Measurements from ENCODE around the gene LRCH1. TPM values are rescaled to one million over a fixed set of nuclear protein-coding genes. Genes with fewer than 3 reads are reported as not detected.

The LRCH1 gene
- polyA plus RNA-seq, 1 donor = 16.3 TPM

DNA sequence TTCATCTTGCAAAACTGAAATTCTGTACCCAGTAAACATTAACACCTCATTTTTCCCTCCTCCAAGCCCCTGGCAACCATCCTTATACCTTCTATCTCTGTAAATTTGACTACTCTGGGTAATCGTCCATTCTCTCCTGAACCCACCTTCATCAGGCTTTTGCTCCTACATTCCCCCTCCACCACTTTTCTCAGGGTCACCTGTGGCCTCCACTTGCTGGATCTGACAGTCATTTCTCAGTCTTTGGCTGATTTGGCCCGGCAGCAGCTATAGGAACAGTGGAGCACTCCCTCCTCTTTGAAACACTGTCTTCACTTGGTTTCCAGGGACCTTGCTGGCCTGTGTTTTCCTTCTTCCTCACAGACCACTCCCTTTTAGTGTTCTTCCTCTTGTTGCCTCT is 83.5 kb downstream of the LRCH1 start:
- Histone ChIP-seq H3K4me1 (ENCODE audit: control insufficient read depth, insufficient read depth, low read length) (no peaks in the 10 kb centered on the region), H3K4me3 (ENCODE audit: low read length) (no peak overlapping the region), H3K27ac (ENCODE audit: low read length) (no peak overlapping the region), H3K27me3 (ENCODE audit: control insufficient read depth, insufficient read depth, low read length) (no peaks in the 10 kb centered on the region), H3K9me3 (ENCODE audit: control insufficient read depth, low read depth, low read length) (no peaks in the 10 kb centered on the region), H3K36me3 (ENCODE audit: control insufficient read depth, insufficient read depth, low read length) (no peaks in the 10 kb centered on the region)
- WGBS (ENCODE audit: insufficient coverage, low lambda C conversion rate) = no CpG with 5 or more reads among the region's 2 CpGs
- DNase-seq = no peak

DNA sequence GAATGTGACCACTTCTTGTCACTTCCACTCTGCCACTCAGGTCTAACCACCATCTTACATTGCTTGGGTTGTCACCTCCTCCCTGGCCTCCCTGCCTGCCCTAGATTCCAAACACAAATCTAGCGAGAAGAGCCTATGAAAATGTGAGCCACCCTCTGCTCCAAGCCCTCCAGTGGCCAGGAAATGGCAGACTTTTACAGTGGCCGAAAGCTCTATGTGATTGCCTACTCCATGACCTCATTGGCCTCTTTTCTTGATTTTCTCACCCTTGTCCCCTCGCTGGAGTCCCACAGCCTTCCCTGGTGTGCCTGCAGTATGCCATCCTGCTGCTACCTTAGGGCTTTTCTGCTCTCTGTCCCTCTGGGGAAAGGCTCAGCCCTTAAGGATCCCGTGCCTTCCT is 84.2 kb downstream of the LRCH1 start:
- DNase-seq = no peak
- Histone ChIP-seq H3K27ac (ENCODE audit: low read length) (no peak overlapping the region), H3K9me3 (ENCODE audit: control insufficient read depth, low read depth, low read length) (no peaks in the 10 kb centered on the region), H3K4me3 (ENCODE audit: low read length) (no peak overlapping the region), H3K4me1 (ENCODE audit: control insufficient read depth, insufficient read depth, low read length) (no peaks in the 10 kb centered on the region), H3K36me3 (ENCODE audit: control insufficient read depth, insufficient read depth, low read length) (no peaks in the 10 kb centered on the region), H3K27me3 (ENCODE audit: control insufficient read depth, insufficient read depth, low read length) (no peaks in the 10 kb centered on the region)
- WGBS (ENCODE audit: insufficient coverage, low lambda C conversion rate) = 90% methylated on average over 2 of the region's 4 CpGs

DNA sequence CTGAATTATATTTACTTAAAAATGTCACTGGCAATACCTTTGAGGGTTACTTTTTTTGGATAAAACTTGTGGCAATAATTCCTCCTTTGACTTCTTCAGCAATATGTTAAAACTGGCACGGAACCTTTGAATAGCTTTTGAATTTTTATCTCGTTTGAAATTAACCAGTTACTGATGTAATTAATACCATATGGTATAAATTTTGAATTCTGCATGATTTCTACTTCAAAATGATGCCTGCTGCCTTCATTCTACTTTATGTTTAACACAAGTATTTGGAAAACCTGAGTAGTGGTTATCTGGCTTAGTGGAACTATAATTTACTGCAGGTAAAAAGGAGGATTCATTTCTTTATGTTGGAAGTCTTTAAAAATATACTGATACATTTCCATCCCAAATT is 85.3 kb downstream of the LRCH1 start:
- Histone ChIP-seq H3K27ac (ENCODE audit: low read length) (no peak overlapping the region), H3K4me3 (ENCODE audit: low read length) (no peak overlapping the region), H3K36me3 (ENCODE audit: control insufficient read depth, insufficient read depth, low read length) (no peaks in the 10 kb centered on the region), H3K9me3 (ENCODE audit: control insufficient read depth, low read depth, low read length) (no peaks in the 10 kb centered on the region), H3K27me3 (ENCODE audit: control insufficient read depth, insufficient read depth, low read length) (no peaks in the 10 kb centered on the region), H3K4me1 (ENCODE audit: control insufficient read depth, insufficient read depth, low read length) (no peaks in the 10 kb centered on the region)
- WGBS (ENCODE audit: insufficient coverage, low lambda C conversion rate) = no CpG with 5 or more reads among the region's 2 CpGs
- no peak for DNase-seq

DNA sequence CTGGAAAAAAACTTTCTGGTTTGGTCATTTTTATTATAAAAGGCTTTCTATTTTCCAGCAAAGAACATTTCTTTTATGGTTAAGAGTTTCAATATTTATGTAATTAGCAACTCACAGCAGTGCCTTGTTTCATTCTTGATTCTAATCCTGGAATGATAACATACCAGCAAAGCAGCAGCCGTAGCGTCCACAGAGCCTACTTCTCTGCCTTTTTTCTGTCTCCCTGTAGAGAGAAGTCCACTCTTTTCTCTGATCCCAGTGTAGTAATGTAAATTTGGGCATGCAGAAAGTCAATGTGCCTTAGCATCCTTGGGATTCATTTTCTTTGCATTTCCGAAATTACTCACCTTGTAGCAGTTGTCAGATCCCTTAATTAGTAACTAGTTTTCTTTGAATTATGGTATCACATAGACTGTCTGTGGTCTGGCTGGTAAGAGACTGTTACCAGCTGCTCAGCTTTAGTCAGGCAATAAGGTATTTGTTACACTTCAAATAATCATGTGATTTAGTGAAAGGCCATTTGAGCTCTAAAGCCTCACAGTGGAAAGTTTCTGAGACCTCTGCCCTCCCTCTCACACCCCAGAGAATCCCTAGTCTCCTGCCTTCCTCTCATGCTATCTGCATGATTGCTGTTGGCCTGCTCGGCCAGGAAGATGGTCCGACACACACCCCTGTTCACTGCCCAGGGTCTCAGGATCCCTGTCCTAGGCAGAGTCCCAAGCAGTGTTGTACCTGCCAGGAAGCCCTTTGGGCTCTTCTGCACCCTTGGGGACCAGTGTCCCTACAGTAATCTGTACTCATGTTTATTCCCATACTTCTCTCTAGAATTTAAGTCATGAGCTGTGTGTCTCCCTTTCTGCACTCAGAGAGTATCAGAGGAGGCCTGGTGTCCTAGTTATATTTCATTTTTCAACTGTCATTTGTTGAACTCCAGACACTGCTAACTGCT is 86.3 kb downstream of the LRCH1 start:
- WGBS (ENCODE audit: insufficient coverage, low lambda C conversion rate) = 83% methylated on average over 2 of the region's 5 CpGs
- Histone ChIP-seq H3K27me3 (ENCODE audit: control insufficient read depth, insufficient read depth, low read length) (no peaks in the 10 kb centered on the region), H3K27ac (ENCODE audit: low read length) (no peak overlapping the region), H3K36me3 (ENCODE audit: control insufficient read depth, insufficient read depth, low read length) (no peaks in the 10 kb centered on the region), H3K4me3 (ENCODE audit: low read length) (no peak overlapping the region), H3K9me3 (ENCODE audit: control insufficient read depth, low read depth, low read length) (no peaks in the 10 kb centered on the region), H3K4me1 (ENCODE audit: control insufficient read depth, insufficient read depth, low read length) (no peaks in the 10 kb centered on the region)
- peak in 1 of 2 donors; percentile 21 for DNase-seq

DNA sequence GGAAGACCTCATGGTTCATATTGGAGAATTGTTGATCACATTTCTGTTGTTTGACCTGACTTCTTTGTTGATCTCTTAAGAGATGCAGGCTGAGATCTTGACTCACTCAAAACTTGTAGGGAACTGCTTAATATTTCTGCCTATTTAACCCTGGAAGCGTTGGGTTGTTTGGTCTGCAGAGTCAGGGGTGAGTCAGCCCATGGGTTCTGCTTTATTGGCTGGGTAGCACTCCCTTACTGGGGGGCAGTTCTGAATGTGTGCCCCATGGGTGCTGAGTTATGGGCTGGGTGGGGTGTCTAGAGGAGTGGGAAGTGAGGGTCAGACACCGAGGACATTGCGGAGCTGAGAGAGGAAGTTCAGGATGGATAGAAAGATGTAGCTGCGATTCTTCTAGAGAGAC is 87.9 kb downstream of the LRCH1 start:
- no peak for DNase-seq
- Histone ChIP-seq H3K9me3 (ENCODE audit: control insufficient read depth, low read depth, low read length) (no peaks in the 10 kb centered on the region), H3K27ac (ENCODE audit: low read length) (no peak overlapping the region), H3K4me1 (ENCODE audit: control insufficient read depth, insufficient read depth, low read length) (no peaks in the 10 kb centered on the region), H3K27me3 (ENCODE audit: control insufficient read depth, insufficient read depth, low read length) (no peaks in the 10 kb centered on the region), H3K36me3 (ENCODE audit: control insufficient read depth, insufficient read depth, low read length) (no peaks in the 10 kb centered on the region), H3K4me3 (ENCODE audit: low read length) (no peak overlapping the region)
- no CpG with 5 or more reads among the region's 4 CpGs for WGBS (ENCODE audit: insufficient coverage, low lambda C conversion rate)

DNA sequence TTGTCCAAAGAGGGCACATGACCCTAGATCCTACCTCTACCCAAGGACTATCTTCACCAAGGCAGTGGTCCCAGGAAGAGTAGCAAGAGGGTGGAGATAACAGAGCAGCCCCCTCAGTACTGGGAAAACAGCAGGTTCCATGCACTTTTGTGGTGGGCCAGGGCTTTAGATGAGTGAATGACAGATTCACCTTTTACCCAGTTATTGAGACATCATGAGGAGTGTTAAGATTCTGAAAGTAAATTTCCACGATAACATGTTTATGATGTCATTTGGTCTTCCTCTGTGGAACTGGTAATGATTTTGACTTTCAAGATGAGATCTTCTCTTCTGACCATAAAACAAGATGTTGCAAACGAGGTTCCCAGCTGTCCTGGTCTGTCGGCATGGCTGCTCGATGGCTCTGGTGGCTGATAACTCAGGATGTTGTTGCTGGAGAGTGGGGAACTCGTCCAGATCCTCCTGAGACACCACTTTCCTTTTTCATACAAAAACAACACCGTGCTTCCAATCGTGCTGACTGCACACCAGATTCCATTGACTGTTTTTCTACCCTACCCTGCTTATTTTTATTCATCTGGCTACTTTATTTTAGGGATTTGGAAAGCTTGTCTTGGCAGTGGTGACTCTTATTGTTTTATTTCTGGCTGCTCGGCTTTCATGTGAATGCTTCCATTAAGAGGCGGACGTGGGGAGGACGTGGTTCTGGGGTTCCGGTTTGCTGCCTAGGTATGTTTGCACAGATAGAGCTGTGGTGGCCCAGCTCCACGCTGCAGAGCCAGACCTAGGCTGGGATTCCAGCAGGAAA is 88.5 kb downstream of the LRCH1 start:
- Histone ChIP-seq H3K36me3 (ENCODE audit: control insufficient read depth, insufficient read depth, low read length) (no peaks in the 10 kb centered on the region), H3K27ac (ENCODE audit: low read length) (no peak overlapping the region), H3K4me3 (ENCODE audit: low read length) (no peak overlapping the region), H3K27me3 (ENCODE audit: control insufficient read depth, insufficient read depth, low read length) (no peaks in the 10 kb centered on the region), H3K4me1 (ENCODE audit: control insufficient read depth, insufficient read depth, low read length) (no peaks in the 10 kb centered on the region), H3K9me3 (ENCODE audit: control insufficient read depth, low read depth, low read length) (no peaks in the 10 kb centered on the region)
- DNase-seq = no peak
- no CpG with 5 or more reads among the region's 13 CpGs for WGBS (ENCODE audit: insufficient coverage, low lambda C conversion rate)

DNA sequence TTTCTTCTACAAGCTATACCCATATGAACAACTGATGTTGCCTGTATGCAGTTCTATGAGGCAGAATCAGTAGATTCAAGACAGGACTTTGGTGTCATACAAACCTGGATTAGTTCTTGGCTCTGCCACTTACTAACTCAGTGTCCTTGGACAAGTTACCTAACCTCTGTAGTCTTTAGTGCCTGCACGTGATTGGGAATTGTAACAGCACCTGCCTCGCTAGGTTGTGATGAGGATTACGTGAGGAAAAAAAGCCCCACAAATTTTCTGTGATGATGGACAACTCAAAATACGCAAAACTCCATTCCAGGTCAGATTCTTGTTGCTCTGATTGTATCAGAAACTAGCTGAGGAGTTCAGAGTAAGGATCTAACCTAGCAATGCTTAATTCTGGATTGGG is 89.3 kb downstream of the LRCH1 start:
- Histone ChIP-seq H3K9me3 (ENCODE audit: control insufficient read depth, low read depth, low read length) (no peaks in the 10 kb centered on the region), H3K27ac (ENCODE audit: low read length) (no peak overlapping the region), H3K36me3 (ENCODE audit: control insufficient read depth, insufficient read depth, low read length) (no peaks in the 10 kb centered on the region), H3K4me3 (ENCODE audit: low read length) (no peak overlapping the region), H3K4me1 (ENCODE audit: control insufficient read depth, insufficient read depth, low read length) (no peaks in the 10 kb centered on the region), H3K27me3 (ENCODE audit: control insufficient read depth, insufficient read depth, low read length) (no peaks in the 10 kb centered on the region)
- WGBS (ENCODE audit: insufficient coverage, low lambda C conversion rate) = no CpG with 5 or more reads among the region's 4 CpGs
- peak in 1 of 2 donors; percentile 24 for DNase-seq

DNA sequence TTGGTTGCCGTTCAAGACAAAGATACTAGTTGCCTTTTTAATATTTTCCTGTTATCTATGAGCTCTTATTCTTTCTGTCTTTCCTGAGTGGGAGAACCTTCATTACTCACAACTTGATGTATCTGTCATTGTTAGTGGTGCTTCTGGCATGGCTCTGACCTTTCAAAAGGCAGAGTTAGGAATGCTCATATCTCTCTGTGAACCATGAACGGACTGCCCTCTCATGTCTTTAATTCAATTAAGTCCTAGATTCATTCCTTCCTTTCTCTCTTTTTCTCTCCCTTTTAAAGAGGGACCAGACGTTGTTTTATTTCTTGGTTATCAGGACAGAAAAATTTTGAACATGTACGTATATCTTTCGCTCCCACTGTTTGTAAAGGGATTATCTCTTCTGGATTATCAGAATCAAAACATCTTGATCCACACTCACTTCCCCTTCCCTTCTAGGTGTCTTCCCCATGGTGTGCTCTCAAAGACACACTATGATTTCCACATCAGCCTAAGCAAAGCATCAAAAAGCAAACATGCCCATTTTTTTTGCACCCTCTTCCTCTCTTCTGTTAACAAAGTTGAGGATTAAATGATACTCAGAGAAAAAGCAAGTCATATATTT is 90.3 kb downstream of the LRCH1 start:
- Histone ChIP-seq H3K4me1 (ENCODE audit: control insufficient read depth, insufficient read depth, low read length) (no peaks in the 10 kb centered on the region), H3K36me3 (ENCODE audit: control insufficient read depth, insufficient read depth, low read length) (no peaks in the 10 kb centered on the region), H3K9me3 (ENCODE audit: control insufficient read depth, low read depth, low read length) (no peaks in the 10 kb centered on the region), H3K4me3 (ENCODE audit: low read length) (no peak overlapping the region), H3K27ac (ENCODE audit: low read length) (no peak overlapping the region), H3K27me3 (ENCODE audit: control insufficient read depth, insufficient read depth, low read length) (no peaks in the 10 kb centered on the region)
- peak in 1 of 2 donors; percentile 31 for DNase-seq
- WGBS (ENCODE audit: insufficient coverage, low lambda C conversion rate) = 29% methylated on average over 2 of the region's 5 CpGs

DNA sequence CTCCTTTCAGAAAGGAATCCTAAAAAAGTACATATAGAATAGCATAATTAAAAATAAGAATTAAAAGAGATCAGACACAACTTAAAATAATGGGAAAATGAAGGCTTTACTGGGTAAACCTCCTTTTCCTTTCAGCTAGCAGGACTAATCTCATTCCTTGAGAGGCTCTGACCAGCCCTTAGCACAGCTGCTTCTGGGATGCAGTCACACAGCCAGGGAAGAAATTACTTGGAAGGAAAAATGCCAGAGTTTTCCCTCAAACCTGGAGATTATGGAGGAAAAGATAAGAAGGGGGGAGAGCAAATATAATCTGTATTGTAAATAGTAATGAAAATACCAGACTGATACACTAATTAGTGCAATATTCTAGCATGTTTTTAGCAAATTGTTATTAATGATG is 91.8 kb downstream of the LRCH1 start:
- Histone ChIP-seq H3K9me3 (ENCODE audit: control insufficient read depth, low read depth, low read length) (no peaks in the 10 kb centered on the region), H3K36me3 (ENCODE audit: control insufficient read depth, insufficient read depth, low read length) (no peaks in the 10 kb centered on the region), H3K4me3 (ENCODE audit: low read length) (no peak overlapping the region), H3K27me3 (ENCODE audit: control insufficient read depth, insufficient read depth, low read length) (no peaks in the 10 kb centered on the region), H3K27ac (ENCODE audit: low read length) (no peak overlapping the region), H3K4me1 (ENCODE audit: control insufficient read depth, insufficient read depth, low read length) (no peaks in the 10 kb centered on the region)
- DNase-seq = no peak

DNA sequence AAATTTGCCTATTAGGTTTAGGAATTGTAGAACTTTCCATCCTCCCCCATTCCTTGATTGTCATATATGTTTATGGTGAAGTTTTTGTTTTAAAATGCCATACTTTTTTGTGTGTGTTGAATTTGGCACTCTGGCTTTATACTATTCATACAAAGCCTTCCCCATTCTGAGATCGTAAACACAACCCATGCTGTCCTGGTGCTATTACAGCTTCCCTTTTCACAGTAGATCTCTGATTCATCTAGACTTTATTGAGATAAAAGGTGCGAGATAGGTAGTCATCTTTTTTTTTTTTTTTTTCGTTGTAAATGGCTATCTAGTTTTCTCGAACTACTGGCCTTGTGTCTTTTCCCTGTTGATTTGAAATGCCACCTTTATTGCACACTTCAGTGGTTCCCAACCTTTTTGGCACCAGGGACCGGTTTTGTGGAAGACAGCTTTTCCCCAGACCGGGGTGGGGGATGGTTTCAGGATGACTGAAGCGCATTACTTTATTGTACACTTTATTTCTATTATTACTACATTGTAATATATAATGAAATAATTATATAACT is 94.6 kb downstream of the LRCH1 start:
- Histone ChIP-seq H3K4me3 (ENCODE audit: low read length) (no peak overlapping the region), H3K27me3 (ENCODE audit: control insufficient read depth, insufficient read depth, low read length) (no peaks in the 10 kb centered on the region), H3K27ac (ENCODE audit: low read length) (no peak overlapping the region), H3K9me3 (ENCODE audit: control insufficient read depth, low read depth, low read length) (no peaks in the 10 kb centered on the region), H3K4me1 (ENCODE audit: control insufficient read depth, insufficient read depth, low read length) (no peaks in the 10 kb centered on the region), H3K36me3 (ENCODE audit: control insufficient read depth, insufficient read depth, low read length) (no peaks in the 10 kb centered on the region)
- no peak for DNase-seq
- 67% methylated on average over 1 of the region's 7 CpGs for WGBS (ENCODE audit: insufficient coverage, low lambda C conversion rate)

Data from large intestine (tissue), 3 donors.